NCI-H345 treated with DMSO at 0.1 percent for 48 hours (cell line): ENCODE results near the gene ARID1B.

Experiments used
- DNase-seq: peaks from one replicate; lab custom pipeline; 2025; ENCODE audit not compliant: unreplicated experiment; lab: John Stamatoyannopoulos, UW

ARID1B gene

DNA sequence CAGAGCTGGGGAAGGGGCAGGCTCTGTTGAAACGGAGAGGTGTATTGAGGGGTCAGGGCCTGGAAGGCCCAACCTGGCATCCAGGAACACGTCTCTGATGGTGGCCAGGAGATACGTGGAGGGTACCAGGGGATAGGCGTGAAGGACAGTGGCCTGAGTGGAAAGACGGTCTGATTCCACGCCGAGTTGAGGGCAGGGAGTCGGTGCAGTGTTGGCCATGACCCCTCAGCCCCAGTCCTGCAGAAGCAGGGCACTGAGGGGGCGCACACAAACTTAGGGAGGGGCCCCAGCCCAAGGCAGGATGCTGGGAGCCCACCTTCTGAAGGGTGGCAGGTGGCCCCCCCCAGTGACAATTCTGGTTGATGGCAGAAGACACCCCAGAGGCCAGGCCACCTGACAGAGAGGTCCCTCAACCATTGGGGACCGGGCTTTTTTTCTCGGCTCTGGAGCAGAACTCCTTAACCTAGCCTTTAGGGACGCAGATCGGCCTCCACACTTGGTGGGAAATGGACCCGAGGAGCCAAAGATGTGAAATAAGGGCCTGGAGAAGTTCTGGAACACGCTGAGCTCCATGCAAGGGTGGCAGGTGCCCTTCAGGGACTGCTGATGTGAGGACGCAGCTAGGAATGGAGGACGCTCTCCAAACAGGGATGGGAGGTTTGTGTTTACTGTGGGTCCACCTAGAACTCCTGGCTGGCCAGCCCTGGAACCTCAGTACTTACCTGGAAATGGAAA, 455.1 kb downstream of the ARID1B start:
- DNase-seq, result no peak

DNA sequence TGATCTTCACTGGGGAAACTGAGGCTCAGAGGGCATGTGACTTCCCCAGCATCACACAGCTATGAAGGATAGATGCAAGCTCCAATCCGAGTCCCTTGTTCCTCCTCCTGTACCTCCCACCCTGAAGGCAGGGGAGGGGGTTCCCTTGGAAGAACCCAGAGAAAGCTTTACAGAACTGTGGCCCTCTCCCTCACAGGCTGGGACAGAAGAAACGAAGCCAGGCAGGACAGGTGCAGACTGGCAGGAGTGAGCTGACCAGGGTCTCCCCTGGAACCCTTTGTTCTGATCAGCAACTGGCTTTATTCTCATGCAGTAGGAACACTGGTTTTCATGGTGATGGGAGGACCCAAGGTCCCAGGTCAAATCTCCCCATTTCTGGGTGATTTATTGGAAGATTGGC, 456.0 kb downstream of the ARID1B start:
- DNase-seq, result no peak

DNA sequence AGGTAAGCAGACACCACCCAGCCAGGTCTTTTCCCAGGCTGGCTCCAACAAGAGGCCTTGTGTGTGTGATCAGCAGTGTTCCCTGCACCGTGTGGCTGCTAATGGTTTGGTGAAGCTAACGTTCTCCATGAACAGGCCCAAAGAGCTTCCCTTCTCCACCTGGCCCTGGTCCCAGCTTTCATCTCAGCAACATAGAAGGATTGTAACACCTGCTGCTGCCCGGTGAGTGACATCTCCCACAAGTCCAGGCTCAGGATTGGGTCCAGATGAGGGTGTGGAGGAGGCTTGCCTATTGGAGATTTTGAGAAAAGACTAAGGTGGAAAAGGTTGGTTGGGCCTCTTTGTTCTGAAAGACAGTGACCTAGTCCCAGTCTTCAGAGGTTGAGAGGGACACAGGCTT, 456.5 kb downstream of the ARID1B start:
- DNase-seq, result no peak

DNA sequence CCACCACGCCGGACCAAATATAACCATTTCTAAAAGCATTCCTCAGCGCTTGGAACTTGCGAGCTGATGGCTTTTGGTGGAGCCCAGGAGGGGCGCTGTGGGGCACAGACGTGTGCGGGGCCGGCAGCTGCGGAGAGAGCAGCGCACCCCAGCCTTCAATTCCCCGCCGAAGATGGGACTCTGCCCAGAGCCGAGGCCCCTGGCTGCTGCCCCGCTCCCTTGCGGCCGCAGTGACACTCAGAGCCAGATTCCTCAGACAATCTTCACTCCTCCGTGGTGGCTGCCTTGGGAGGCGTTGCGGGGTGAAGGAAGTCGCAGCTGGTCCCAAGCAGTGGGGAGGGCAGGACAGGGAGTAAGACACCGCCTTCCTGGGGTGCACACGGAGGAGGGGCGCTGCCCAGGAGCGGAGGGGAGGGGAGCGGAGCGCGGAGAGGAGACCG, 458.4 kb downstream of the ARID1B start:
- no peak for DNase-seq

DNA sequence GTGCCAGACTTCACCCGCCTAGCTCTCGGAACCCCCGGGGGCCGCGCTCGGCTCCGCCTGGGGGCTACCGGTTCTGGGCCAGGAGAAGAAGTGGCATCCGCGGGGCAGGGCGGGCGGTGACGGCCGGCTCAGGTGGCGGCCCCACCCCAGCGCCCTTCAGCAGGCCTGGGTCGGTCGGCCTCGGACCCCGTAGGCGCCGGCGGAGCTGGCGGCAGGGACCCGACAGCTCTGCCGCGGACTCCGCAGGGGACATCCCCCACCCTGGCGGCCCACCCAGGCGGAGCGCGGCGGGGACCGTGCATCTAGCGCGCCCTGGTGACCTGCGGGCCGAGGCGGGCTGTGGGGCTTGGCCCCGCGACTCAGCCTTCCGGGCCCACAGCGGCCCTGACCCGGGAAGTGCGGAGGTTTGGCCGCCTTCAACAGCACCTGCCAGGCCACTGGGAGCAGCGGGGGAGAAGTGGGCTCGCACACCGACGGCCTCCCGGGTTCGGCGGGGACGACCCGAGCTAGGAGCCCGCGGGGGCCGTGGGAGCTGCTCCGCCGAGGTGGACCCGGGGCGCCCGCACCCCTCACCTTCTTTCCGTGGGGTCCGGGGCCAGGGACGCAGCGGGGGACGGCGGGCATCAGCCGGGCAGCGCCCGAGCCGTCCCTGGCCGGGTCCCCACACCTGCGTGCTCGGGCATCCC, 459.0 kb downstream of the ARID1B start:
- no peak for DNase-seq

DNA sequence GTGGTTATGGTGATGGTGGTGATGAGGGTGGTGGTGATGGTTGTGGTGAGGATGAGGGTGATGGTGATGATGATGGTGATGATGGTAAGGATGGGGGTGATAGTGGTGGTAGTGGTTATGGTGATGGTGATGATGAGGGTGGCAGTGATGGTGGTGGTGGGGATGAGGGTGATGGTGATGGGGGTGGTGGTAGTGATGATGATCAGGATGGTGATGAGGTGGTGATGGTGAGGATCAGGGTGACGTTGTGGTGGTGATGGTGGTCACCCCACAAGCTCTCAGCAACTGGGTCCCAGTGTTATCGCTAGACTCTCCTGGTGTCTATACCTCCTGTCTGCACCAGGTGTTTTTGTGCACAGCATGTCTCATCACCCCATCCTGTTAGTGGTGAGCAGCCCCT, 461.2 kb downstream of the ARID1B start:
- DNase-seq, result no peak

DNA sequence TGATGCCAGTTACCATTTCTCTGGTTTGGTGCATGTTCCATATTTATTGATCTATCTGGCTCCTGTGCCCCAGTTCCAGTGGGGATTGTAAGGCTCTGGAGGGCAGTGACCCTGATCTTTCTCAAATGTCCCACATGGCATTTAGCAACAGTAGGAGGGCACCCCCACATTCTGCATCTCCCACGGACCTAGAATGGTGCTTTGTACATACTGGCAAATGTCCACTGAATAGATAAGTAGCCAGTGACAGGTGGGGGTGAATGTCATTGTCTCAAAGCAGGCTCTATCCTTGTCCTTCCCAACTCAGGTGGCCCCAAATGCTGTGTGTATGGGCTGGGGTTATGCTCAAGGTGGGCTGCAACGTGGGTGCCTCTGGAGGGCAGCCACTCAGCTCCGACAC, 462.0 kb downstream of the ARID1B start:
- no peak for DNase-seq

DNA sequence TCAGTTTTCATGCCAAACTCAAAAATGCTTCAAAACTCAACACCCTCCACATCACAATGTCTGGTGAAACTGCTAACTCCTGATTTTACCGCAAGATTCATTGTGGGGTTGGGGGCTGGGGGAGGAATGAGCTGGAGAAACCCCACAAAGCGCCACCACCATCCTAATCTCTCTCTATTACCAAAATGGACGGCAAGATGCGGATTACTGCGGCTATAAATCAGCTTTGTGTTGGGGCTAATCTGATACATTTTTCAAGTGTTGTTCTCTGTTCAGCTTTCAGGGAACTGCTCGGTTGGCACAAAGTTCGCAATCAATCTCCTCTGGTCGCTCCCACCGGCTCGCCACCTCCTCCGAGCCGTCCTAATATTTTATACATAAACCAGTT, 462.5 kb downstream of the ARID1B start:
- no peak for DNase-seq

DNA sequence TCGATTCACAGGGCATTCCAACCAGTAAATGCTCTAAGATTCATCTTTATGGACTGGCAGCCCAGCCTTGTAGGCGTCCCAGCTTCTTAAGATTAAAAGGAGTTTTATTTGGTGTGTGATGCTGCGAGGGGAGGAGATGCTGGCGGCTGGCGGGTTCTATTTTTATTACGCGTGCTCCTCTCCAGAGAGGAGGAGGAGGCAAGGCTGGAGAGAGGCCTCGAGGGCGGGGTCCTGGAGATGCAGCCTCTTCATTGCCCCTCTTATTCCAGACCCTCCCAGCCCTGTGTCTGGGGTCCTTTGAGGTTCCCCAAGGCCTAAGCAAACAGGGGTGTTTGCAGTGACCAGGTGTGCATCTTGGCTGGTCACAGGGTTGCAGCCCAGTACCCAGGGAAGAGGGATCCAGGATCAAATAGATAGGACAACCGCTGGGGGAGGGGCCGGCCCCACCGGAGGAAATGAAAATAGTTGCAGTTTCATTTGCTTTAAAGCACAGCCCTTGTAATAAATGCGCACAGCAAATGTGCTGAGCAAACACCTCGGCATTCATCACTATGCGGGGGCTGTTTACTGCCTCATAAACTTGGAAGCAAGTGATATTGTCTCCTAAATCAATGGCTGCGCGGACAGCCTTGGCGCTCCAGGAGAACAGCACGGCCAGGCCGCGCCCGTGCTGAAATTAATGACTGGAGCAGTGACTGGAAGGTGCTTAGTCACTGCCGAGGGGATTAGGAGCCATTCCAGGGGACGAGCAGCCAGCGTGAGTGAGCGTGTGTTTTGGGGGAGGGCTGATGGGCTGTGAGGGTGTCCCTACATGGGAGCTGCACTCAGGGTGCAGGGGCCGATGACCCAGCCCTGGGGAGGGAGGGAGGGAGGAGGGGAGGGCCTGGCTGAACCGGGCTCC, 463.1 kb downstream of the ARID1B start:
- no peak for DNase-seq

DNA sequence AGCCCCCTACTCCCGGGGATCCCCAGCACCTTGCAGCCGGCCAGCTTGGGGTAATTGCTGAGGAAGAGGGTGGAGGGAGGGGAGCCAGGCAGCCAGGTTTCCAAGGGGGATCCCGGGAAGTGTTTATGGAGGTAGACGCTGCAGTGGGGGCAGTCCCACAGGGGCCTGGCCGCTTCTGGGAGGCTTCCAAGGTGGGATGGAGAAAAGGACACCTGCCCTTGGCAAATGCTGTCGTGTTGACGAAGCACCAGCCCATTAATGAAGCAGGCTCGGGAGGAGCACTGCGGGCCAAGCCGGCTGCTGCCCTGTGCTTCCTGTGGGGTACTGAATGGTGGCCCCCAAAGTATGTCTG, 463.8 kb downstream of the ARID1B start:
- no peak for DNase-seq

DNA sequence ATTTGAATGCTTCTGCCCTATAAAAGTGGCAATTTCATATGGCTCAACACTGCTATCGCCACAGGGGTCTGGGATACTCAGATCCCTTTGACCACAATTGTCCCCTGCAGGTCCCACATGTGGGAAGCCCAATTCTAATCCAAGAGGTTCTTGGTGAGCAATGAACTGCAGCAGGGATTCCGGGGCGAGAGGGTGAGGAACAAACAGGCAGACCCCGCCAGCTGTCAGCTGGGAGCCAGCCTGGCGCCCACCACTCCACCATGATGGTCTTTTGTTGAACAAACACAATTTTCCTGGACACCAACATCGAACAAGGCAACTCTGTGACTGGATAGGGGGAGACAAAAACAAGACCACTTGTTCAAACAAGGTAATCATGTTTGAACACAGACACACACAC, 465.6 kb downstream of the ARID1B start:
- DNase-seq, result no peak

DNA sequence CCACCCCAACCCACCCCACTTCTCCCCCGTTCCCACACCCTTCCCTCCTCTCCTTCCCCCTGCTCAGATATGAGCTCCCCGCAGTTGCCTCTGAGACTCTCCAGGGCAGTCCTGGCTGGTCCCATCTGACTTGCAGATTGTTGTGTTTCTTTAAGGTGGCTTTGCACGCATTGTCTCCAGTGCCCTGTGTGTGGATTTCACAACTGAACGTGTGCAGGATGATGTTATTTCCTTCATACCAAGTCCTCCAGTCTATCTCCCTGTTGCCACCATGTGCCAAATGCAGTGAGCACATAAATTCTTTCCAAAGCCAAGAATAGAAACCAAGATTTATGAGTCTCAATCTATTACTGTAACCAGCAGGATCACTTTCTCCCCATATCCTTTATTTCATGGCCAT, 467.0 kb downstream of the ARID1B start:
- no peak for DNase-seq

DNA sequence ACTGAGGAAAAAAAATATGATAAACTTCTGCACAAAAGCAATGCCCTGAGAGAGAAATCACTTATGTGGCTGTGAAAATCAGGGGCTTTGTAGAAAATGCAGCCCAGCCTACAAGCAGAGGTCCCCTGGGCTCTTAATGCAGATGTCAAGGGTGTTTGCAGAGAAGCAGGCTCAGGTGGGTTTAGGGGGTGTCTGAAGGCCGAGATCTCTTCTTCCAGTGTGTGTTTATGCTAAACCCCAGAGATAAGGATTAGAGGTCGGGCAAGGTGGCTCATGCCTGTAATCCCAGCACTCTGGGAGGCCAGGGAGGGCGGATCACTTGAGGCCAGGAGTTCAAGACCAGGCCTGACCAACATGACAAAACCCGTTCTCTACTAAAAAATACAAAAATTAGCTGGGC, 467.6 kb downstream of the ARID1B start:
- DNase-seq, result no peak

DNA sequence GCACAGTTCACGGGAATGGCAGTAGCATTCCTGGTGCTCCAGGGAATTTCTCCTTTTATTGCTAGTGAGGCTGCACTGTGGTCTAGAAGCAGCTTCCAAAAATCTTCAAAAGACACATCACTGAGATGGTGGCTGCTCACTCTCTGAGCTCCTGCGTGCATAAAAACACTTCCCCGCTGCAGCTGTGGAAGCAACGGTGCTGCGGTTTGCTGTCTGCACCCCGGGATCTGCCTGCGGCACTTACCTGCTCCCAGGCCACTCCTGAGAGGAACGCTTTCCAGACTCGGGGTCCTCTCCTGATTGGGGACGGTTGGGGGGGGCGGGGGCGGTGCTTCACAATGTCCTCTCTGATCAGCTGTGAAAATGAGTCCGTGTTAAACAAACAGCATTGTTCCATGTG, 468.3 kb downstream of the ARID1B start:
- no peak for DNase-seq

DNA sequence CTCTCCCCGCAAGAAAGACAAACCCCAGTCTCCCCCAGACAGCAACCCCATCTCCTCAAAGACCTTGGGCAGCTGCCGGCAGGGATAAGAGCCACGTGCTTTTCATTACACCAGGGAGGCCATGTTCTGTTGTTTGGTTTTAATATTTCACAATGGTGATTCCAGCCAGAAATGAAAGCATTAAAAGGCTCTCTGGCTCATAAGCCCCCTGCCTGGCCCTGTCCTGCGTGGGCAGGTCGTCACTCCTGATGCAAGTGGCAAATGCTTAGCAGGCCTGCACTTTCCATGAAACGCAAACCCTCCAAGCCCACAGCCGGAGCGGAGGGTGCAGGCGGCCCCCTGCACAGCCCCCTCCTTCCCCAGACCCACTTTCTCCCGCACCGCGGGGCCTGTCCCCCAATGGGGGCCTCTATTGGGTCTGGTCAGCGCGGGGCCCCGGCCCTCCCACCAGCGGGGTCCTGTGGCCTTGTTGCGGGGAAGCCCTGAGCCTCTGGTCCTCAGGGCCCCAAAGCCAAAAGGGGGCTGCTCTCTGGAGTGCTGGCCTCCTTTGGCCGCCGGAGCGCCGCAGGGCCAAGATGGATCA, 469.0 kb downstream of the ARID1B start:
- DNase-seq, result no peak

DNA sequence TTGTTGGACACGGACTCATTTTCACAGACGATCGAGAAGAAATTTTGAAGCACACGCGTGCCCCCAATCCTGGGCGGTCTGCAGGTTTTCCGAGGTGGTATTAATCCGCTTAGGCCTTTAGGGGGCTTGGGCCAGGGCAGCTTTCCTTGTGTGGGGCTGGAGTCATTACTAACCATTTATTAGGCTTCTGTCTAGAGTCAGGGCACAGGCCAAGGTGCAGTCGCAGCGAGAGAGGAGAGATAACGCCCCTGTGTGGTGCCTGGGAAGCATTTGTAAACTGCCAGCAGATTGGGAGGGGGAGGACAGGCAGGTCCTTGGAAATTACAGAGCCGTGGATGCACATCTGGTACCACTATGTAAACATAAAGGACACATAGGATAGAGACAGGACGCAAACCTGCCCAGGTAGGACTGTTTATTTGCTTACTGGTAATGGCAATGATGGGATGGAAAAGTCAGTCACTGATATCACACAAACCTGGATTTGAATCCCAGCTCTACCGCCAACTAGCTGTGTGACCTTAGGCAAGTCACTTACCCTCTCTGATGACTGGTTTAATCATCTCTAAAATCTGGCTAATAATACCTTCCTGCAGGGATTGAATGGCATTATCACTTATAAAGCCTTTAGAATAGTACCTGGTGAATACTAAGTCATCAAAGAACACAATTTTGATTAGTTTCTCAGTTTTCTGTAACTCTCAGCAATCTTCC, 469.8 kb downstream of the ARID1B start:
- DNase-seq, result no peak

DNA sequence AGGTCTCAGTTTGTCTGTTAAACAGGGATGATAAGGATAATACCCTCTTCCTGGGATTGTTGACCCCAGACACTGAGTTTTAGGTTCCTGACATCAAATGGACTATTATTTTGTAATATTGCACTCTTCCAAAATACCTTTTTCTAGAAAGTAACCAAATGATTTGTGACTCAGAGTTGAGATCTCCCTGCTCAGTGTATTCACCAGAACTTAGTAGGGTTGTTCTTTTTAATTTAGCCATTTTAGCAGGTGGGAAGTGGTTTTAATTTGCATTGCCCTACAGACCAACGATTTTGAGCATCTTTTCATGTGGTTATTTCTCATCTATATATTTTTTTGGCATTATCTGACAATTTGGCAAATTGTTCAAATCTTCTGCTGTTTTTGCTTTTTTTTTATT, 471.1 kb downstream of the ARID1B start:
- DNase-seq, result no peak

DNA sequence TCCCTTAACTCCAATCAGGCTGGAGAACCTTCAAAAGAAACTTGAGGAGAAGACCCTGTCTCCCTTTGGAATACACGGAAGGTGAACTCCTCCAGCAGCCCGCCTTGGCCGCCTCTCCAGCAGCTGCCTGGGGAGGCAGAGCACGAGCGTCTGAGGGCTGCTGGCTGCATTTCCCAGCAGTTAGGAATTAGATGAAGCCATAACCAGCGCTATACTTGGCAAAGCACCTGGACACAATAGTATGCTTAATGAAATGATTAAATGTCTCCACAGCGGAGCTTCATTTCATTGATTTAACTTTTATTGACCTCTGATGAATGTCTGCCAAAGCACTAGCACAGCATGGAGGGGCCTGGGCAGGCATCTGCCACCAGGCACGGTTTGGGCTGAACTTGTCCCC, 472.6 kb downstream of the ARID1B start:
- DNase-seq, result no peak

DNA sequence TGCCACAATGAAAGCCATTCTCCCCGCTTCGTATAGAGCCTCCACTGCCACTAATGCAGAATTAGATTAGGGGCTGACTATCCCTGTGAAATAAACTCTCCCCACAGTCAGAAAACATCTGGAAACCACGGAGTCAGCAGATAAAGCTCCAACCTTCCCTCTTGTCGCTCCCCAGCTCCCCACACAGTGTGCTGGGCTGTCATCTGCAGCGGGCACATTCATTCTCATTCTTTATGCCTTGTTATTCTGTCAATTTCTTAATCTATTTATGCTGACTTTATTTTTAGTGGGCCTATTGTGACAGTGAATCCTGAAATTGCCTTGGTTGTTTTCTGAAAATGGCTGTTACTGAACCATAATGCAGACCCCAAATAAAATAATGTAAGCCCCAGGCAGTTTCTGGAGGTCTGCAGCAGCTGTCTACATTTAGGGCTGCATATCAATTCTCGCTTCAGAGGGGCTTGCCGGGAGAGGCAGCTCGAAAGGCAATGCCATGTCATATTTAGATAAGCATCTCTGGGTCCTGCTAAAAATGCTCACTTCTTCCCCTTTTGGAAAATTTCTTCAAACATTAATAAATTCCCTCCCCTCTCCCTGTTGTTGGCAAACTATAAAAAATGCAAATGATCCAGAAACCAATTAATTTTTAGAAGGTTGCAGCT, 474.5 kb downstream of the ARID1B start:
- no peak for DNase-seq

DNA sequence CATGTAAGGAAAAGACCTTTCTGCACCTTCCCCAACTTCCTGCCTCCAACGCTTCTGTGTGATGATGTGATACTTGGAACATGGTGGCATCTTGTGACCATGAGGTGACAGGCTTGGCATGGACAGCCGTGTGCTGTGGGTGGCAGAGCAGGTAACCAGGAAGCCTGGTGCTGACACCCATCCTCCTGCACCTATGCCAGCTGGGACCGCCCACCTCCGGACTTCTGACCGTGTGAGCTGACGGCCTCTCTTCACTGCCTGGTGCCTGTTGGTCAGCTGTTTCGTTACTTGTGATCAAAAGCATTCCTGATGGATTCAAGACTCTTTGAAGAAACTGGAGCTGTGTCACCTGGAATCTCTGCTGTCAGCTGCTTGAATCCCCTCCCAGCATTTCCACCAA, 475.8 kb downstream of the ARID1B start:
- DNase-seq, result no peak
